ENCODE data around the gene SMIM23. TPM values are rescaled to one million over a fixed set of nuclear protein-coding genes. Genes with fewer than 3 reads are reported as not detected.

Gene SMIM23
- total RNA-seq, 1 experiment from 2014 or later = not detected

DNA sequence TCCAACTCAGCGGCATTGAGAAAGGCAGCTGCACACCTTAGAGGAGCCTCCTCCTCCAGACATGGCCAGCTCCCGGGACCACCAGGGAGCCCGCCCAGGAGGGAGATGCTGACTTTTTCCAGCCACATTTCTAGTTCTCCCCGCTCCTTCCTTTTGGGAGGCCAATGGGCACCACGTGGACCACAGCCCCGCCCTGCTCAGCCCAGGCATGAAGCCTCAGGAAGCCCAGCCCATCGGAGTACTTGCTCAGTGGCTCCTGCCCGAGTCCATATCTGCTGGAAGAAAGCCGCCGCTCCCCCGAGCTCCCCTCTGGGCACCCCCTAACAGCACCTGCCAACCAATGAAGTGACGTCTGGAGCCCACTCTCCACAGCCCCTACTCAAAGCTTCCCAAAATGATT, 52.4 kb downstream of the SMIM23 start:
- POLR2A ChIA-PET = no interaction called here
- CTCF ChIA-PET = interaction anchor here (1.0 to 1.5 kb wide), 3 partner anchors 20 to 353 kb away, joined by 3 to 5 read pairs (median 3); no protein-coding TSS in a partner anchor
- Mint-ChIP-seq H3K9me3 (peaks cover 5% of the 10 kb centered on the region), H3K4me1 (peaks cover 8% of the 10 kb centered on the region), H3K4me3 (no peak overlapping the region), H3K36me3 (peaks cover 2% of the 10 kb centered on the region; the same call in 1 of the 2 replicates), H3K27ac (no peak overlapping the region), H3K27me3 (ENCODE audit: low read depth) (peaks cover 3% of the 10 kb centered on the region; the same call in 1 of the 2 replicates)
- TF ChIP-seq ZNF416 (CRISPR knock-in tag; IDR thresholded peaks at IDR 0.05) (no peak), MAX (CRISPR knock-in tag; IDR thresholded peaks at IDR 0.05) (no peak), CBFB (CRISPR knock-in tag; IDR thresholded peaks at IDR 0.05; ENCODE audit: low read depth) (no peak), IRF2 (CRISPR knock-in tag; IDR thresholded peaks at IDR 0.05; ENCODE audit: borderline replicate concordance, low read depth) (no peak), ZNF281 (CRISPR knock-in tag; IDR thresholded peaks at IDR 0.05) (no peak), AR (CRISPR knock-in tag; IDR thresholded peaks at IDR 0.05) (no peak), PREB (CRISPR knock-in tag; IDR thresholded peaks at IDR 0.05; ENCODE audit: borderline replicate concordance) (no peak), TEAD1 (CRISPR knock-in tag; IDR thresholded peaks at IDR 0.05) (no peak), RORB (CRISPR knock-in tag; IDR thresholded peaks at IDR 0.05) (no peak), ZNF532 (CRISPR knock-in tag; IDR thresholded peaks at IDR 0.05; ENCODE audit: borderline replicate concordance) (no peak), ZNF232 (CRISPR knock-in tag; IDR thresholded peaks at IDR 0.05) (no peak), ZNF263 (CRISPR knock-in tag; IDR thresholded peaks at IDR 0.05; ENCODE audit: low read depth) (no peak), EMX1 (CRISPR knock-in tag; IDR thresholded peaks at IDR 0.05) (no peak), USF1 (CRISPR knock-in tag; IDR thresholded peaks at IDR 0.05) (no peak), ZNF138 (CRISPR knock-in tag; conservative IDR thresholded peaks at IDR 0.05) (no peak), ZNF396 (CRISPR knock-in tag; IDR thresholded peaks at IDR 0.05; ENCODE audit: borderline replicate concordance) (no peak)
- TF ChIP-seq, protein P1, sequence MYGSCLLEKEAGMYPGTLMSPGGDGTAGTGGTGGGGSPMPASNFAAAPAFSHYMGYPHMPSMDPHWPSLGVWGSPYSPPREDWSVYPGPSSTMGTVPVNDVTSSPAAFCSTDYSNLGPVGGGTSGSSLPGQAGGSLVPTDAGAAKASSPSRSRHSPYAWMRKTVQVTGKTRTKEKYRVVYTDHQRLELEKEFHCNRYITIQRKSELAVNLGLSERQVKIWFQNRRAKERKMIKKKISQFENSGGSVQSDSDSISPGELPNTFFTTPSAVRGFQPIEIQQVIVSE (CRISPR knock-in tag; IDR thresholded peaks at IDR 0.05; ENCODE audit: borderline replicate concordance) = no peak
- TF ChIP-seq, protein P2, sequence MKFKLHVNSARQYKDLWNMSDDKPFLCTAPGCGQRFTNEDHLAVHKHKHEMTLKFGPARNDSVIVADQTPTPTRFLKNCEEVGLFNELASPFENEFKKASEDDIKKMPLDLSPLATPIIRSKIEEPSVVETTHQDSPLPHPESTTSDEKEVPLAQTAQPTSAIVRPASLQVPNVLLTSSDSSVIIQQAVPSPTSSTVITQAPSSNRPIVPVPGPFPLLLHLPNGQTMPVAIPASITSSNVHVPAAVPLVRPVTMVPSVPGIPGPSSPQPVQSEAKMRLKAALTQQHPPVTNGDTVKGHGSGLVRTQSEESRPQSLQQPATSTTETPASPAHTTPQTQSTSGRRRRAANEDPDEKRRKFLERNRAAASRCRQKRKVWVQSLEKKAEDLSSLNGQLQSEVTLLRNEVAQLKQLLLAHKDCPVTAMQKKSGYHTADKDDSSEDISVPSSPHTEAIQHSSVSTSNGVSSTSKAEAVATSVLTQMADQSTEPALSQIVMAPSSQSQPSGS (CRISPR knock-in tag; IDR thresholded peaks at IDR 0.05; ENCODE audit: borderline replicate concordance, low read depth) = no peak
- ATAC-seq (no peak), DNase-seq (ENCODE audit: low spot score) (no peak)
